ENCODE data around the gene CPA4.

GRCh38 chr7:130277763-130278643 is 15.0 kb upstream of the CPA4 start:
- TF ChIP-seq CTCF (IDR thresholded peaks at IDR 0.05) (peak; percentile 34 to 73 (median 60)), POLR2A (IDR thresholded peaks at IDR 0.05) (peak in 2 of 3 donors; percentile 52 to 54)
